ENCODE data around the gene PACRG.

DNA sequence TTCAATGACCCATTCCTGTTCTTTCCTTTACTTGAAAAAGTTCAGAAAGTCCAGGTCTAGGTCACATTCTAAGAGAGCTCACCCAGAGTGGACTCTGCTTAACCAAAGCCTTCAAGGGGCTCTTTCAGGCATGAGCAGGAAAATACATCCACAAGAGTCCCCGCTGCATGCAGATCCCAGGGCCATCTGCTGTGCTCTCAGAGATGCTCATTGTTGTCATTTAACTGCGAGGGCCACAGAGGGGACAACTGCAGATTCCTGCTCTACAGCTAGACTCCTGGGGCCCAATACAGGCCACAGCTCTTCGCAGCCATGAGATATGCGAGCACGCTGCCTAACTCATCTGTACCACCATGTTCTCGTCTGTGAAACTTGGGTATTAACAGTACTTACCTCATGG lies 391.2 kb downstream of the PACRG start:
- no peak for TF ChIP-seq GATA2 (IDR thresholded peaks at IDR 0.05; ENCODE audit: low read depth, low read length)
- no peak for TF ChIP-seq GATA3 (IDR thresholded peaks at IDR 0.05; ENCODE audit: low read depth, low read length)
